Measurements from ENCODE around the gene USP34.
A peak's percentile ranks its signal among the peaks of the same experiment; 100 is the strongest.
"Not testable (repeated sequence)": the region's sequence is repeated elsewhere in the genome, so short reads cannot be mapped to it uniquely, and the experiment has no call there.

Gene USP34

GRCh38 chr2:61499060-61499459 lies 28.2 kb upstream of the USP34 start:
- DNase-seq (ENCODE audit: low read depth): no peak
- no peak overlapping the region for H3K4me3 ChIP-seq (ENCODE audit: low read depth, low read length)
- no peak for TF ChIP-seq CTCF (IDR thresholded peaks at IDR 0.05; ENCODE audit: insufficient read depth, low read depth, low read length, missing control alignments)

GRCh38 chr2:61493523-61493942 lies 22.6 kb upstream of the USP34 start:
- H3K4me3 ChIP-seq (ENCODE audit: low read depth, low read length): no peak overlapping the region
- TF ChIP-seq CTCF (IDR thresholded peaks at IDR 0.05; ENCODE audit: insufficient read depth, low read depth, low read length, missing control alignments): no peak
- DNase-seq (ENCODE audit: low read depth): peak; percentile 54

- H3K4me3 ChIP-seq (ENCODE audit: low read depth, low read length): no peak overlapping the region
- no peak for TF ChIP-seq CTCF (IDR thresholded peaks at IDR 0.05; ENCODE audit: insufficient read depth, low read depth, low read length, missing control alignments)
- DNase-seq (ENCODE audit: low read depth): no peak
Observed at GRCh38 chr2:61492476-61492875, 21.6 kb upstream of the USP34 start.

GRCh38 chr2:61485281-61485680 lies 14.4 kb upstream of the USP34 start:
- TF ChIP-seq CTCF (IDR thresholded peaks at IDR 0.05; ENCODE audit: insufficient read depth, low read depth, low read length, missing control alignments): no peak
- DNase-seq (ENCODE audit: low read depth): no peak
- H3K4me3 ChIP-seq (ENCODE audit: low read depth, low read length): no peak overlapping the region

- no peak for TF ChIP-seq CTCF (IDR thresholded peaks at IDR 0.05; ENCODE audit: insufficient read depth, low read depth, low read length, missing control alignments)
- H3K4me3 ChIP-seq (ENCODE audit: low read depth, low read length): no peak overlapping the region
- DNase-seq (ENCODE audit: low read depth): no peak
Observed at GRCh38 chr2:61478086-61478485, 7.2 kb upstream of the USP34 start.

- not testable (repeated sequence) for DNase-seq (ENCODE audit: low read depth); H3K4me3 ChIP-seq (ENCODE audit: low read depth, low read length)
Observed at GRCh38 chr2:61476929-61477589, 6.2 kb upstream of the USP34 start.

- H3K4me3 ChIP-seq (ENCODE audit: low read depth, low read length): peak overlapping the region; percentile 78
- DNase-seq (ENCODE audit: low read depth): peak; percentile 67
- TF ChIP-seq CTCF (IDR thresholded peaks at IDR 0.05; ENCODE audit: insufficient read depth, low read depth, low read length, missing control alignments): no peak
Observed at GRCh38 chr2:61471905-61472805, 1.3 kb upstream of the USP34 start.
